H1 (cell line): ENCODE data around the gene SERPINF2. TPM values are rescaled to one million over a fixed set of nuclear protein-coding genes. Genes with fewer than 3 reads are reported as not detected.

Source experiments
- CTCF ChIA-PET: fragments of 300-600 bp; sonication (Branson Sonifier 250); formaldehyde crosslinking; loops from one replicate; lab custom pipeline; 2021; ENCODE audit not compliant: partially characterized antibody; lab: Charles Lee
- POLR2A ChIA-PET: fragments of 300-600 bp; sonication (Branson Sonifier 250); formaldehyde crosslinking; loops from one replicate; lab custom pipeline; 2021; ENCODE audit warnings: inconsistent platforms; ENCODE audit not compliant: partially characterized antibody; lab: Charles Lee
- DNase-seq, 2 experiments: peaks; one replicate each; pipeline versions ENCODE4 v3.0.0 to v3.0.0-alpha.2; 2010 to 2022; ENCODE audit warnings: low spot score in 2 of 2, low read depth in 1 of 2, mixed read lengths in 1 of 2
- FAIRE-seq: peaks from 2 replicates; lab custom pipeline; 2011; peaks lifted over from hg19 to GRCh38; lab: Jason Lieb, UNC
- H2AFZ ChIP-seq: 2 replicates; pipeline ENCODE4 v1.8.1; 2012; ENCODE audit warnings: low read length, inconsistent platforms
- H2AK5ac ChIP-seq: 2 replicates; pipeline ENCODE4 v1.6.1; 2013; ENCODE audit warnings: low read depth, low read length
- H2BK120ac ChIP-seq: replicated peaks from 2 replicates; pipeline ENCODE3; 2013; ENCODE audit warnings: low read depth, low read length, inconsistent platforms
- H2BK12ac ChIP-seq: 2 replicates; pipeline ENCODE4 v1.6.1; 2013; ENCODE audit warnings: low read depth, low read length
- H2BK15ac ChIP-seq: 2 replicates; pipeline ENCODE4 v1.6.1; 2013; ENCODE audit warnings: low read length
- H2BK20ac ChIP-seq: 2 replicates; pipeline ENCODE4 v1.6.1; 2013; ENCODE audit warnings: low read length
- H2BK5ac ChIP-seq: 2 replicates; pipeline ENCODE4 v1.6.1; 2013; ENCODE audit warnings: low read depth, low read length
- H3K14ac ChIP-seq: 2 replicates; pipeline ENCODE4 v1.6.1; 2013; ENCODE audit warnings: inconsistent platforms; ENCODE audit not compliant: insufficient read length
- H3K18ac ChIP-seq: 2 replicates; pipeline ENCODE4 v1.6.1; 2013; ENCODE audit warnings: low read length; ENCODE audit errors: extremely low read depth
- H3K23ac ChIP-seq: 2 replicates; pipeline ENCODE4 v1.6.1; 2013; ENCODE audit warnings: inconsistent platforms; ENCODE audit not compliant: insufficient read length
- H3K23me2 ChIP-seq: 2 replicates; pipeline ENCODE4 v1.6.1; 2013; ENCODE audit warnings: low read depth, low read length
- H3K27ac ChIP-seq: 2 replicates; pipeline ENCODE4 v1.6.1; 2011; ENCODE audit warnings: low read depth, low read length, inconsistent platforms
- H3K27me3 ChIP-seq, 4 experiments: replicated peaks in 1 of 4; 1 replicate in 1 of 4; 2 replicates in 3 of 4; pipeline versions ENCODE4 v1.6.1 to v1.8.1; 2011 to 2013; ENCODE audit warnings: low read length in 3 of 4, mild to moderate bottlenecking in 3 of 4, inconsistent platforms in 2 of 4, mixed read lengths in 2 of 4, moderate library complexity in 1 of 4; ENCODE audit not compliant: control insufficient read depth in 3 of 4, insufficient read depth in 3 of 4; ENCODE audit errors: extremely low read depth in 1 of 4
- H3K36me3 ChIP-seq, 4 experiments: 2 replicates each; pipeline versions ENCODE4 v1.6.1 to v1.8.1; 2011 to 2013; ENCODE audit warnings: mild to moderate bottlenecking in 4 of 4, low read length in 3 of 4, moderate library complexity in 2 of 4, control low read depth in 1 of 4, inconsistent platforms in 1 of 4; ENCODE audit not compliant: insufficient read depth in 4 of 4, control insufficient read depth in 2 of 4
- H3K4ac ChIP-seq: replicated peaks from 2 replicates; pipeline ENCODE3; 2013; ENCODE audit warnings: low read length, low read depth, mixed read lengths, inconsistent platforms; ENCODE audit not compliant: insufficient read length
- H3K4me1 ChIP-seq, 4 experiments: replicated peaks in 1 of 4; 1 replicate in 1 of 4; 2 replicates in 3 of 4; pipeline versions ENCODE4 v1.6.1 to v1.8.1; 2011 to 2013; ENCODE audit warnings: low read length in 3 of 4, inconsistent platforms in 2 of 4, mixed read lengths in 1 of 4; ENCODE audit not compliant: insufficient read depth in 4 of 4, control insufficient read depth in 3 of 4
- H3K4me2 ChIP-seq, 2 experiments: 2 replicates each; pipeline versions ENCODE4 v1.6.1 to v1.8.1; 2011 to 2013; ENCODE audit warnings: low read depth in 2 of 2, low read length in 2 of 2, control low read depth in 1 of 2, inconsistent platforms in 1 of 2, mild to moderate bottlenecking in 1 of 2; ENCODE audit not compliant: insufficient read depth in 1 of 2
- H3K4me3 ChIP-seq, 4 experiments: fragments of 200-600, 300-600 bp in 1 of 4; sonication (generic), shearing (Covaris generic), sonication (Bioruptor Twin) in 1 of 4; 2 replicates each; pipeline versions ENCODE4 v1.5.1 to v1.8.1; 2011 to 2016; ENCODE audit warnings: low read length in 4 of 4, low read depth in 3 of 4, control low read depth in 2 of 4, inconsistent platforms in 2 of 4, mild to moderate bottlenecking in 2 of 4, mixed read lengths in 1 of 4, moderate library complexity in 1 of 4; ENCODE audit not compliant: insufficient read depth in 2 of 4; ENCODE audit errors: extremely low read depth in 1 of 4
- H3K56ac ChIP-seq: replicated peaks from 2 replicates; pipeline ENCODE3; 2013; ENCODE audit warnings: low read depth, mild to moderate bottlenecking, mixed read lengths, low read length, inconsistent platforms; ENCODE audit not compliant: insufficient read length
- H3K79me1 ChIP-seq: 2 replicates; pipeline ENCODE4 v1.6.1; 2013; ENCODE audit warnings: low read depth, low read length, control low read depth
- H3K79me2 ChIP-seq, 2 experiments: 2 replicates each; pipeline versions ENCODE4 v1.6.1 to v1.8.1; 2012 to 2013; ENCODE audit warnings: low read length in 2 of 2, mild to moderate bottlenecking in 2 of 2, inconsistent platforms in 1 of 2; ENCODE audit not compliant: insufficient read depth in 2 of 2, control insufficient read depth in 1 of 2
- H3K9ac ChIP-seq, 4 experiments: replicated peaks in 1 of 4; 1 replicate in 1 of 4; 2 replicates in 3 of 4; pipeline versions ENCODE4 v1.6.1 to v1.8.1; 2011 to 2013; ENCODE audit warnings: low read depth in 3 of 4, low read length in 3 of 4, control low read depth in 2 of 4, mild to moderate bottlenecking in 2 of 4, moderate library complexity in 2 of 4, inconsistent platforms in 1 of 4; ENCODE audit errors: extremely low read depth in 1 of 4
- H3K9me3 ChIP-seq, 2 experiments: 2 replicates each; pipeline versions ENCODE4 v1.6.1 to v1.8.1; 2012 to 2013; ENCODE audit warnings: mild to moderate bottlenecking in 2 of 2, moderate library complexity in 2 of 2, control low read depth in 1 of 2, inconsistent platforms in 1 of 2, low read depth in 1 of 2, low read length in 1 of 2, mixed read lengths in 1 of 2; ENCODE audit not compliant: insufficient read depth in 2 of 2
- H4K20me1 ChIP-seq, 2 experiments: replicated peaks in 1 of 2; 2 replicates each; pipeline versions ENCODE3 to v1.8.1; 2011 to 2013; ENCODE audit warnings: inconsistent platforms in 2 of 2, low read length in 2 of 2, mild to moderate bottlenecking in 1 of 2; ENCODE audit not compliant: insufficient read depth in 2 of 2, control insufficient read depth in 1 of 2
- H4K5ac ChIP-seq: 2 replicates; pipeline ENCODE4 v1.6.1; 2013; ENCODE audit warnings: low read length, low read depth, mixed read lengths, inconsistent platforms; ENCODE audit not compliant: insufficient read length
- H4K8ac ChIP-seq: 2 replicates; pipeline ENCODE4 v1.8.0; 2013; ENCODE audit warnings: mild to moderate bottlenecking, moderate library complexity, low read length, inconsistent platforms; ENCODE audit not compliant: insufficient read depth; ENCODE audit errors: extremely low read depth
- H4K91ac ChIP-seq: replicated peaks from 2 replicates; pipeline ENCODE3; 2013; ENCODE audit warnings: low read length, mixed read lengths, inconsistent platforms; ENCODE audit not compliant: insufficient read length
- CEBPB ChIP-seq: IDR thresholded peaks from 2 replicates; pipeline ENCODE4 v1.6.1; 2012; ENCODE audit warnings: low read depth, low read length
- FOSL1 ChIP-seq: IDR thresholded peaks from 2 replicates; pipeline ENCODE4 v1.6.1; 2011; ENCODE audit warnings: mild to moderate bottlenecking, low read depth, low read length, moderate library complexity; ENCODE audit not compliant: insufficient read depth
- GTF2F1 ChIP-seq: IDR thresholded peaks from 2 replicates; pipeline ENCODE4 v1.6.1; 2012; ENCODE audit warnings: low read depth, low read length, improper control_type of control experiment, borderline replicate concordance
- JUN ChIP-seq: IDR thresholded peaks from 2 replicates; pipeline ENCODE4 v1.6.1; 2011; ENCODE audit warnings: low read depth, mild to moderate bottlenecking, improper control_type of control experiment, low read length
- JUND ChIP-seq: IDR thresholded peaks from 2 replicates; pipeline ENCODE4 v1.6.1; 2011; ENCODE audit warnings: mild to moderate bottlenecking, improper control_type of control experiment, low read length
- KDM5A ChIP-seq: fragments of 200-600 bp; IDR thresholded peaks from 2 replicates; pipeline ENCODE4 v1.7.1; 2012; ENCODE audit warnings: mild to moderate bottlenecking, low read length, inconsistent platforms, mixed read lengths
- PHF8 ChIP-seq: fragments of 200-600 bp; sonication (generic); conservative IDR thresholded peaks from 2 replicates; pipeline ENCODE4 v1.7.1; 2012; ENCODE audit warnings: low read depth, mild to moderate bottlenecking, inconsistent platforms, low read length, moderate library complexity
- POLR2A ChIP-seq, 2 experiments: IDR thresholded peaks; 1 replicate in 1 of 2; 2 replicates in 1 of 2; pipeline ENCODE4 v1.6.1; 2011; ENCODE audit warnings: low read depth in 2 of 2, low read length in 2 of 2, mild to moderate bottlenecking in 2 of 2; ENCODE audit errors: control extremely low read depth in 1 of 2
- RAD21 ChIP-seq, 2 experiments: IDR thresholded peaks in 1 of 2; conservative IDR thresholded peaks in 1 of 2; 2 replicates each; pipeline ENCODE4 v1.6.1; 2011; ENCODE audit warnings: low read depth in 2 of 2, low read length in 2 of 2, improper control_type of control experiment in 1 of 2, inconsistent platforms in 1 of 2, mild to moderate bottlenecking in 1 of 2, moderate library complexity in 1 of 2
- RFX5 ChIP-seq: IDR thresholded peaks from 2 replicates; pipeline ENCODE4 v1.6.1; 2011; ENCODE audit warnings: low read depth, low read length, improper control_type of control experiment, borderline replicate concordance
- SIN3A ChIP-seq, 2 experiments: IDR thresholded peaks in 1 of 2; conservative IDR thresholded peaks in 1 of 2; 2 replicates each; pipeline ENCODE4 v1.6.1; 2011 to 2012; ENCODE audit warnings: low read length in 2 of 2, improper control_type of control experiment in 1 of 2, low read depth in 1 of 2, mild to moderate bottlenecking in 1 of 2
- WGBS, 2 experiments: shearing (Covaris generic) in 1 of 2; methylation state at CpG; one replicate each; pipeline versions ENCODE4 v1.1.6 to v1.1.7; 2013 to 2015; ENCODE audit warnings: low lambda C conversion rate in 2 of 2, mixed read lengths in 2 of 2, inconsistent platforms in 1 of 2, low coverage in 1 of 2, missing lambda C conversion rate in 1 of 2; ENCODE audit not compliant: insufficient replicate concordance in 2 of 2, insufficient coverage in 1 of 2, insufficient read length in 1 of 2; ENCODE audit errors: extremely low coverage in 1 of 2, missing lambda C conversion rate in 1 of 2; 5-methylcytosine and 5-hydroxymethylcytosine counted together
- polyA plus RNA-seq, 7 experiments: library from polyadenylated mRNA; depleted of rRNA in 3 of 7; stranded (reverse) in 5 of 7; unstranded in 2 of 7; fragments of >200 nt in 5 of 7; fragments of 200-250 nt in 2 of 7; gene quantifications; 1 replicate in 5 of 7; 2 replicates in 1 of 7; 4 replicates in 1 of 7; pipeline versions ENCODE4 v1.2.1 to v1.2.3, GENCODE V29; 2011 to 2013; ENCODE audit warnings: missing spikeins in 2 of 7, mixed read lengths in 2 of 7
- total RNA-seq: library from RNA; stranded (reverse); fragmentation: NEBNext Ultra II Directional; extraction: Animal tissue kit (Norgen Biotek cat#: 25700); gene quantifications from 2 replicates; pipeline ENCODE4 v1.2.1, GENCODE V29; 2021
- TF ChIP-seq, protein P1 (sequence below): IDR thresholded peaks from 2 replicates; pipeline ENCODE4 v1.6.1; 2012; ENCODE audit warnings: inconsistent platforms
- TF ChIP-seq, protein P2 (sequence below): IDR thresholded peaks from 2 replicates; pipeline ENCODE4 v1.6.1; 2011; ENCODE audit warnings: low read depth, mild to moderate bottlenecking, low read length; ENCODE audit not compliant: insufficient read depth

Gene SERPINF2
- total and polyA plus RNA-seq, 2 of the 8 experiments (the other 6 are each of a cell fraction or from before 2014, with no cell fraction given) = 1.8 to 3.2 TPM

DNA sequence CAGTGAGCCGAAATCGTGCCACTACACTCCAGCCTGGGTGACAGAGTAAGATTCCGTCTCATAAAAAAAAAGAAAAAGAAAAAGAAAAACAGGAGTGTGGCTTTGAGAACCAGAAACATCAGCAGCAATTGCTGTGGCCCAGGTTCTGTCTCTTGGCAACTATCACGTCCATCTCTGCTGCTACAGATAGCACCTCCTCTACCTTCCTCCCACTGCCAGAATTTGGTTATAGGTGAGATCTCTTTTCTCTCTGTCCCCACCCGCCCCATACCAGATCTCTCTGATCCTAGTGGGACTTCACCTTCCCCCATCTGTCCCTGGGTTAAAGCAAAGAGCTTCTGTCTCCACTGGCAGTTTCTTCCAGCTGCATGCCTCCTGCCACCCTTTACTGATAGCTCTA, 35.6 kb upstream of the SERPINF2 start:
- H3K23me2 ChIP-seq = peaks cover 9% of the 10 kb centered on the region; the same call in 1 of the 2 replicates
- H3K9ac ChIP-seq = no peak overlapping the region
- no peak overlapping the region for H4K91ac ChIP-seq
- no peak overlapping the region for H2BK15ac ChIP-seq
- H3K36me3 ChIP-seq = no peaks in the 10 kb centered on the region
- H2BK120ac ChIP-seq = no peak overlapping the region
- DNase-seq (no peak), FAIRE-seq (no peak)
- no peaks in the 10 kb centered on the region for H4K20me1 ChIP-seq
- H3K14ac ChIP-seq = no peak overlapping the region
- no peak overlapping the region for H2AFZ ChIP-seq
- CTCF ChIA-PET = interaction anchor here (0.9 kb wide), 1 partner anchor 14 kb away, joined by 3 read pairs; no protein-coding TSS in a partner anchor
- H3K4me3 ChIP-seq = no peak overlapping the region
- H2AK5ac ChIP-seq = no peak overlapping the region
- H3K27ac ChIP-seq = no peak overlapping the region
- H3K9me3 ChIP-seq = no peaks in the 10 kb centered on the region
- peaks cover 0 to 9% (median 4%) of the 10 kb centered on the region in 4 experiments; a peak in 4 of 7 replicates for H3K4me1 ChIP-seq
- H2BK12ac ChIP-seq = no peak overlapping the region
- 88% methylated on average over 4 of the region's 5 CpGs; no CpG with 5 or more reads in 1 of the 2 experiments for WGBS, 2 experiments
- H2BK5ac ChIP-seq = no peak overlapping the region
- no peak overlapping the region for H3K56ac ChIP-seq
- H3K18ac ChIP-seq = no peak overlapping the region
- no peak overlapping the region for H2BK20ac ChIP-seq
- no peaks in the 10 kb centered on the region for H3K79me1 ChIP-seq
- H3K27me3 ChIP-seq = peaks cover 0 to 2% (median 0%) of the 10 kb centered on the region in 4 experiments; a peak in 2 of 7 replicates
- H3K4ac ChIP-seq = no peak overlapping the region
- H3K79me2 ChIP-seq = no peaks in the 10 kb centered on the region
- H3K23ac ChIP-seq = no peak overlapping the region
- no peak overlapping the region for H4K8ac ChIP-seq
- H3K4me2 ChIP-seq = no peak overlapping the region
- POLR2A ChIA-PET = interaction anchor here (0.9 kb wide), 1 partner anchor 9 kb away, joined by 3 read pairs; no protein-coding TSS in a partner anchor
- H4K5ac ChIP-seq = no peak overlapping the region
- TF ChIP-seq GTF2F1 (no peak), RFX5 (no peak), POLR2A (IDR thresholded peaks at IDR 0.05; ENCODE audit: control extremely low read depth in 1 of 2, low read depth in 2 of 2, low read length in 2 of 2) (no peak), SIN3A (conservative IDR thresholded peaks at IDR 0.05 in 1 of 2, IDR thresholded peaks at IDR 0.05 in 1 of 2; ENCODE audit: low read depth in 1 of 2, low read length in 2 of 2) (no peak), CEBPB (no peak), RAD21 (IDR thresholded peaks at IDR 0.05 in 1 of 2, conservative IDR thresholded peaks at IDR 0.05 in 1 of 2; ENCODE audit: low read depth in 2 of 2, low read length in 2 of 2) (no peak), JUN (no peak), JUND (no peak), FOSL1 (no peak), PHF8 (no peak), KDM5A (no peak)
- TF ChIP-seq, protein P1, sequence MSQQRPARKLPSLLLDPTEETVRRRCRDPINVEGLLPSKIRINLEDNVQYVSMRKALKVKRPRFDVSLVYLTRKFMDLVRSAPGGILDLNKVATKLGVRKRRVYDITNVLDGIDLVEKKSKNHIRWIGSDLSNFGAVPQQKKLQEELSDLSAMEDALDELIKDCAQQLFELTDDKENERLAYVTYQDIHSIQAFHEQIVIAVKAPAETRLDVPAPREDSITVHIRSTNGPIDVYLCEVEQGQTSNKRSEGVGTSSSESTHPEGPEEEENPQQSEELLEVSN = no peak
- TF ChIP-seq, protein P2, sequence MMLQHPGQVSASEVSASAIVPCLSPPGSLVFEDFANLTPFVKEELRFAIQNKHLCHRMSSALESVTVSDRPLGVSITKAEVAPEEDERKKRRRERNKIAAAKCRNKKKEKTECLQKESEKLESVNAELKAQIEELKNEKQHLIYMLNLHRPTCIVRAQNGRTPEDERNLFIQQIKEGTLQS = no peak
